Heart left ventricle (tissue), 16 donors: ENCODE data around the gene LDHAL6B. TPM values are rescaled to one million over a fixed set of nuclear protein-coding genes. Genes with fewer than 3 reads are reported as not detected.

Experiments used
- ATAC-seq, 4 donors: fragments of 200-7000 bp; cut with Tn5 transposase; one replicate each; pipeline ENCODE4 v1.9.1; 2020 to 2022; ENCODE audit warnings: moderate library complexity in 4 of 4, mild to moderate bottlenecking in 3 of 4, moderate number of reproducible peaks in 1 of 4
- DNase-seq, 5 donors: peaks; one replicate each; pipeline ENCODE4 v3.0.0-alpha.2; 2020
- H3K27ac ChIP-seq, 12 donors: fragments of 200-600 bp; sonication (generic) in 4 of 12; one replicate each; pipeline versions ENCODE4 v1.5.0 to v1.8.0; 2016 to 2022; ENCODE audit warnings: mild to moderate bottlenecking in 2 of 12
- H3K27me3 ChIP-seq, 9 donors: fragments of 200-600 bp; sonication (generic) in 2 of 9; one replicate each; pipeline versions ENCODE4 v1.5.1 to v1.8.0; 2016 to 2022; ENCODE audit warnings: mild to moderate bottlenecking in 3 of 9
- H3K36me3 ChIP-seq, 9 donors: fragments of 200-600 bp; sonication (generic) in 2 of 9; one replicate each; pipeline versions ENCODE4 v1.5.0 to v1.8.0; 2018 to 2022; ENCODE audit warnings: mild to moderate bottlenecking in 2 of 9
- H3K4me1 ChIP-seq, 12 donors: fragments of 200-600 bp; sonication (generic) in 4 of 12; one replicate each; pipeline versions ENCODE4 v1.5.0 to v1.8.0; 2016 to 2022; ENCODE audit warnings: mild to moderate bottlenecking in 3 of 12
- H3K4me3 ChIP-seq, 12 donors: fragments of 200-600 bp; sonication (generic) in 4 of 12; one replicate each; pipeline versions ENCODE4 v1.5.0 to v1.8.0; 2017 to 2022; ENCODE audit warnings: mild to moderate bottlenecking in 9 of 12, moderate library complexity in 4 of 12
- H3K9me3 ChIP-seq, 12 donors: fragments of 200-600 bp; sonication (generic) in 4 of 12; one replicate each; pipeline versions ENCODE4 v1.5.0 to v1.8.0; 2016 to 2022; ENCODE audit warnings: mild to moderate bottlenecking in 1 of 12
- POLR2A ChIP-seq, 2 donors: fragments of 450-650 bp; IDR thresholded peaks; one replicate each; pipeline ENCODE4 v1.6.1; 2017; ENCODE audit warnings: antibody characterized with exemption in 2 of 2, mild to moderate bottlenecking in 2 of 2, moderate library complexity in 2 of 2
- WGBS, 4 donors: extraction: QIAGEN DNeasy Blood & Tissue Kit in 2 of 4; methylation state at CpG; one replicate each; pipeline versions ENCODE4 v1.1.5 to v1.1.7; 2013 to 2018; 5-methylcytosine and 5-hydroxymethylcytosine counted together
- intact Hi-C, 10 donors: fragments of 100-400 bp; cut with DNase I; formaldehyde crosslinking; loops; one replicate each; pipeline versions ENCODE4 v1.11.1 to v1.14.2; 2022
- polyA plus RNA-seq, 2 donors: library from polyadenylated mRNA; stranded (reverse); fragments of 200-250 nt; gene quantifications; one replicate each; pipeline ENCODE4 v1.2.3, GENCODE V29; 2013
- total RNA-seq, 9 donors: library from RNA; depleted of rRNA in 2 of 9; stranded (reverse); fragments of >200 nt in 2 of 9; fragmentation: NEBNext Ultra II Directional in 3 of 9; extraction: Animal tissue kit (Norgen Biotek cat#: 25700) in 3 of 9; gene quantifications; one replicate each; pipeline versions ENCODE4 v1.1.0 to v1.2.4, GENCODE V29; 2016 to 2023
- TF ChIP-seq, protein P1 (sequence below), 12 donors: fragments of 200-600 bp; sonication (generic) in 4 of 12; IDR thresholded peaks; one replicate each; pipeline versions ENCODE4 v1.5.0 to v1.8.0; 2018 to 2022; ENCODE audit warnings: antibody characterized with exemption in 12 of 12, mild to moderate bottlenecking in 5 of 12
- donor health status: ischemic (EF 13 %, LVEDD 7.1; RV severe dilation, severe dysfunction).
- donor health status: healthy with polysubstance abuse.
- donor health status: DM: no; HTN: yes; CAD: no.
- donor health status: DM: no; HTN: no; CAD: no.
- donor health status: ischemic (EF 25% LVEDD 6.9; RV normal size, moderate dysfunction).
- donor health status: ischemic (EF 25% LVEDD 5.7; RV mildly dilated, moderate dysfunction).
- donor health status: healthy.
- donor health status: DM: yes; HTN: yes; CAD: no.
- donor health status: ischemic (EF 35%, LVEDD 5.7; RV mildly dilated, moderate dysfunction).
- donor health status: nonischemic (EF 11% LVEDD 7.7; RV severe dilation, severe dysfunction).
- donor health status: DM: yes; HTN: yes; CAD: no.
- donor health status: PGD.
- donor health status: ischemic (EF 29% LVEDD 5.4; RV normal size, mild dysfunction).
- donor health status: nonischemic (EF 23%, LVEDD 6.1; RV moderate dilation, normal function).

The LDHAL6B gene
- total and polyA plus RNA-seq, 11 donors = not detected

DNA sequence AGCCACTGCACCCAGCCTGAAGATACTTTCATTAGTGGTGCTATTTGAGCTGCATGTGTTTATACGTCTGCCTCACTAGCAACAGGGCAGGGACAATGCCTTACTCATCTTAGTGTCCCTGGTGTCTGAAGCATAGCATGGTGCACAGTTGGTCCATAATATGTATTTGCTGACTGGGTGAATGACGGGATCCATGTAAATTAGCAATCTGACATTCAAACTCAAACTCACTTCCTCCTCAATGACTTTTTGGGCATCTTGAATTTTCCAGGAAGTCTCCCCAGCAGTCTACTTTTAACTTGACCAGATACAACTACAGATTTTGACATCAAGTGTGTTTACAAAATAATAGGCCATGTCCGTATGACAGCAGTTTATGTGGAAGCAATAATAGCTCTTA is 3.0 kb upstream of the LDHAL6B start:
- Histone ChIP-seq H3K27ac (no peak overlapping the region), H3K27me3 (no peaks in the 10 kb centered on the region), H3K36me3 (peaks cover 0 to 93% (median 84%) of the 10 kb centered on the region in 9 donors), H3K9me3 (no peaks in the 10 kb centered on the region), H3K4me3 (no peak overlapping the region), H3K4me1 (peaks cover 0 to 4% (median 0%) of the 10 kb centered on the region in 12 donors)
- TF ChIP-seq, protein P1, sequence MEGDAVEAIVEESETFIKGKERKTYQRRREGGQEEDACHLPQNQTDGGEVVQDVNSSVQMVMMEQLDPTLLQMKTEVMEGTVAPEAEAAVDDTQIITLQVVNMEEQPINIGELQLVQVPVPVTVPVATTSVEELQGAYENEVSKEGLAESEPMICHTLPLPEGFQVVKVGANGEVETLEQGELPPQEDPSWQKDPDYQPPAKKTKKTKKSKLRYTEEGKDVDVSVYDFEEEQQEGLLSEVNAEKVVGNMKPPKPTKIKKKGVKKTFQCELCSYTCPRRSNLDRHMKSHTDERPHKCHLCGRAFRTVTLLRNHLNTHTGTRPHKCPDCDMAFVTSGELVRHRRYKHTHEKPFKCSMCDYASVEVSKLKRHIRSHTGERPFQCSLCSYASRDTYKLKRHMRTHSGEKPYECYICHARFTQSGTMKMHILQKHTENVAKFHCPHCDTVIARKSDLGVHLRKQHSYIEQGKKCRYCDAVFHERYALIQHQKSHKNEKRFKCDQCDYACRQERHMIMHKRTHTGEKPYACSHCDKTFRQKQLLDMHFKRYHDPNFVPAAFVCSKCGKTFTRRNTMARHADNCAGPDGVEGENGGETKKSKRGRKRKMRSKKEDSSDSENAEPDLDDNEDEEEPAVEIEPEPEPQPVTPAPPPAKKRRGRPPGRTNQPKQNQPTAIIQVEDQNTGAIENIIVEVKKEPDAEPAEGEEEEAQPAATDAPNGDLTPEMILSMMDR (IDR thresholded peaks at IDR 0.05) = no peak
- TF ChIP-seq POLR2A (IDR thresholded peaks at IDR 0.05) = no peak
- 86 to 96% (median 93%) methylated on average over 3 of the region's 3 CpGs for WGBS, 4 donors
- intact Hi-C loops = no loop called here
- DNase-seq (no peak), ATAC-seq (no peak)

DNA sequence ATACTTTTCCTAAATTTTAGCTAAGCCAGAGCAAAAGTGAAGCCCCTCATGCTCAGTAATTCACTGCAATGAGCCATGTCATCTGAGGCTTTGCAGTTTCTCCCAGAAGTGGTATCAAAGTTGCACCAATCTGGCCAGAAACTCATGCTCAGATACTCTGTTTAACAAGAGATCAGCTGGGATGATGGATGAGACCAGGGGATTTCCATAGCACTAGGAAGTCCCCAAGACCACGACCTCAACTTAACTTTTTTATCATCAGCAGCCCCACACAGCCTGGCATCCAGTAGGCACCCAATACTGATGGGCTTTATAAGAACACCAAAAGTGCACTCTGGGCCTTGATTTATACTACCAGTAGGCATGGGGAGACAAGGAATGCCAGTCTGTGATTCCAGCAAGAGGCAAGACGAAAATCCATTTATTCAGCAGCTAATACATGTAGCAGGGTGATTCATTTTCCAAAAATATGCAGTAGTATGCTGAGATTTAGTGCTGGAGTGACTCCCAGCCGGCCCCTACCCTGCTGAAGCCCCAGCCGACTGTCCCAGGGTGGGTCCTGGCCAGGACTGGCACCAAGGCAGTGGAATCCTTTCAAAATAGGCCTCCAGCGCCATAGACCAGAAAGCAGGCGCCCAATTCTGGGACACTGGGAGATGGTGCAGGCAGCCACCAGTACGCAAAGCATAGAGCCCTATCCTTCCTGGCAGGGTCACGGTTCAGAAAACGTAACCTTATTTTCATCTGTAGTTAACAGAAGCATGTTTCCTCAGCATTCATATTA is 612 bp upstream of the LDHAL6B start:
- 87 to 96% (median 90%) methylated on average over 9 of the region's 9 CpGs for WGBS, 4 donors
- intact Hi-C loops = no loop called here
- DNase-seq = no peak
- no peak for ATAC-seq
- Histone ChIP-seq H3K4me3 (no peak overlapping the region), H3K4me1 (no peaks in the 10 kb centered on the region), H3K9me3 (no peaks in the 10 kb centered on the region), H3K27ac (no peak overlapping the region), H3K27me3 (no peaks in the 10 kb centered on the region), H3K36me3 (peaks cover 0 to 100% (median 89%) of the 10 kb centered on the region in 9 donors)
- TF ChIP-seq, protein P1 (IDR thresholded peaks at IDR 0.05) = no peak
- no peak for TF ChIP-seq POLR2A (IDR thresholded peaks at IDR 0.05)

DNA sequence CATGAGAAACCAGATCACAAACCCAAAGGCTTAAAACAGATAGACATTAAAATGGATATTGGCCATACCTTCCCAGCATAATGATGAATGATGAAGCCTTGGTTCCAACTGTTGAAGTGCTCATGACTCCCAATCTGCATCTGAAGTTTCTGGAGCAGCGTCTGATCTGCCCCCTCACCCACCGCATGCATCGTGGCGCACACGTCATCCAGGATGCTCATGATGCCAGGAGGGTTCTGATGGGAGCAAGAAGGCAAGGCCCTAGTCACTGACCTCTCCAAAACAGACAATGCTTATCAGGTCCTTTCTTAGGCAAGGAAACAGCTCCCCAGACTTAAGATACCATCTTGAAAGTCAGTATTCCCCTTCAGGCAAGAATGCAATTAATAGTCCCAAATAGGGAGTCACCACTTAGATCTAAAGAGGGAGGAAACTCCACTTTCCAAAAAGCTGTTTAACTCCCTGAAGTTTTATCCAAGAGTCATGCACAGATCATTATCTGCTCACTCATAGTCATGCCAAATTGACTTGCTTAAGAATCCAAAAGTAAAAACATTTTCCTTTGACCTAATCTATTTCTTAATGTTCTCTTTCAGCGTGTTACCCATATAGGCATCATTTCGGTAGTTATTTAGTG is 2.1 kb downstream of the LDHAL6B start:
- Histone ChIP-seq H3K27me3 (no peaks in the 10 kb centered on the region), H3K36me3 (peaks cover 0 to 95% (median 76%) of the 10 kb centered on the region in 9 donors), H3K27ac (no peak overlapping the region), H3K4me1 (no peaks in the 10 kb centered on the region), H3K9me3 (no peaks in the 10 kb centered on the region), H3K4me3 (no peak overlapping the region)
- ATAC-seq (no peak), DNase-seq (no peak)
- intact Hi-C loops = no loop called here
- 93 to 99% (median 97%) methylated on average over 7 of the region's 7 CpGs for WGBS, 4 donors
- TF ChIP-seq POLR2A (IDR thresholded peaks at IDR 0.05) = no peak
- TF ChIP-seq, protein P1 (IDR thresholded peaks at IDR 0.05) = no peak

DNA sequence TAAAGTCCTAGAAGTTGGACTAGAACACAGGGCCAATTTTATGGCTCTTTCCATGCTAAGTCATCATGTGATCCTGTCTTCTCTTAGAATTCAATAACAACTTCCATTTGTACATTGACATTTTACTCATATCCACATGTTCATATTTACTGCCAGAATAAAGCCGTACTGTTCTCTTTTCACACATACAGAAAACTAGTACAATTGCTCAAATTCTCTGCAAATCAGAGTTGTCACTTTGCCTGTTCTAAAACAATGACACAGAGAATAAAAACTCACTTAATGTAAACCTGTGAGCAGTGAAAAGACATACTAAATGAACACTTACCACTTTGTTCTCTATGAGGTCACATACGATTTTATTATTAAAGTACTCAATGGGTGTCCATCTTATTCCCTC is 3.5 kb downstream of the LDHAL6B start:
- Histone ChIP-seq H3K27me3 (no peaks in the 10 kb centered on the region), H3K4me1 (no peaks in the 10 kb centered on the region), H3K4me3 (no peak overlapping the region), H3K9me3 (no peaks in the 10 kb centered on the region), H3K27ac (no peak overlapping the region), H3K36me3 (peaks cover 0 to 95% (median 75%) of the 10 kb centered on the region in 9 donors)
- ATAC-seq (no peak), DNase-seq (no peak)
- intact Hi-C loops = no loop called here
- WGBS, 4 donors = 86 to 100% (median 96%) methylated on average over 2 of the region's 2 CpGs
- TF ChIP-seq, protein P1 (IDR thresholded peaks at IDR 0.05) = no peak
- TF ChIP-seq POLR2A (IDR thresholded peaks at IDR 0.05) = no peak
